Activated gamma-delta T cell treated with anti-CD3 and anti-CD28 coated beads, Interleukin-2, amount 50 U/mL, for 16 hours (primary cell): ENCODE results near the gene TGFBRAP1.
"Not testable (repeated sequence)": the region's sequence is repeated elsewhere in the genome, so short reads cannot be mapped to it uniquely, and the experiment has no call there.

Experiments
- DNase-seq: peaks from one replicate; pipeline ENCODE4 v3.0.0-alpha.2; 2020; ENCODE audit warnings: low read depth

TGFBRAP1 gene

GRCh38 chr2:105344704-105345345 is 15.3 kb upstream of the TGFBRAP1 start:
- DNase-seq, result no peak

GRCh38 chr2:105339414-105339813 is 9.9 kb upstream of the TGFBRAP1 start:
- no peak for DNase-seq

GRCh38 chr2:105338020-105338385 is 8.5 kb upstream of the TGFBRAP1 start:
- DNase-seq, result no peak

DNA sequence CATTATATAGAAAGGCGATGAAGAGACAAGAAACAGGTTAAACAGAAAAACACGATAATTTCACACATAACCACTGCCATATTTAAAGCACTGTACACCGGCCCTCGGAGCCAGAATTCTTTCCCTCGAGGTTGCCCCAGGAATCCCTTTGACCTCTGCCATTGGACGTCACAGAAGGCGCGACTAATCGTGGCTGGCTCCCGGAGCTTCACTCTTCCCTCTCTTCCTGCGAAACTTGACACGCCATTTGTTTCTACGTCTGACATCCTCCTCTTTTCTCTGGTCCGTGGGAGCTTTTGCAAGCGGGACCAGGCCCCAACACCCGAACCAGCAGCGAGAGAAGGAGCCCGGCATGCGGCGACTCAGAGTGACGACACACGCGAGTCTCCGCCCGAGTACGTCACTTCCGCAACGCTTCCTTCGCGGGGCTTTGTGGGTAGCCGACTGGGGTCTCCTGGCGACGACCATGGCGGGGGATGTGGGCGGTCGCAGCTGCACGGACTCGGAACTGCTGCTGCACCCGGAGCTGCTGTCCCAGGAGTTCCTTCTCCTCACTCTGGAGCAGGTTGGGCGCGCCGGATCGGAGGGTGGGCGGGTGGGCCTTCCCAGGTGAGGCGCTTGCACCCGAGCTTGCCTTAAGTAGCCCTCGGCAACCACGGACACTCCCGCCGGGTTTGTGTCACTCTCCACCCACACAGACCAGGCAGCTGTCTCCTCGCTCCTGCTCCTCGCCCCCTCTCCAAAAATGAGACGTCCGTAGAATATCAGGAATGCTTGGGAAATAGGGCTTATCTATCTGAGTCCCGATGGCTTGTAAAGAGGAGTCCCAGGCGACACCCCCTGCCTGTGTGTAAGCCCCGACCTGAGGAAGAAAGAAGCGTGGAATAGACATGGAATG is 7.8 kb upstream of the TGFBRAP1 start, which contains the start of gene C2orf49:
C2orf49 (plus strand) TSS at position 419 of the 898 bp plus-strand sequence; CDS start at position 467, 48 bp downstream.
- DNase-seq, result peak; percentile 82

DNA sequence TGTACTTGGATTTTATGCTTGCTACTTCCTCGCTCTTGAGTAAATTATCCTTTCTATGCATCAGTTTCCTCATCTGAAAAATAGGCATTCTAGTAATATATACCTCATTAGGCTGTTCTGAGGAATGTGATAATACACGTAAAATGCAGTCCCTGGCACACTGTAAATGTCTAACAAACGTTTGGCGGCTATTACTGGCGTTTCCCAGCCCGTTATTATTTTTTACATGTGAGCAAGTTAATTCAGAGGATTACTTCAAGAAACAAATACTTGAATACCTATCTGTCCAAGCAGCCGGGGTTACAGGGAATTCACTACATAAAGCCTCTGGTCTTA is 7.2 kb upstream of the TGFBRAP1 start:
- no peak for DNase-seq

- DNase-seq, result no peak
Measured at GRCh38 chr2:105335469-105335868, 5.9 kb upstream of the TGFBRAP1 start.

DNA sequence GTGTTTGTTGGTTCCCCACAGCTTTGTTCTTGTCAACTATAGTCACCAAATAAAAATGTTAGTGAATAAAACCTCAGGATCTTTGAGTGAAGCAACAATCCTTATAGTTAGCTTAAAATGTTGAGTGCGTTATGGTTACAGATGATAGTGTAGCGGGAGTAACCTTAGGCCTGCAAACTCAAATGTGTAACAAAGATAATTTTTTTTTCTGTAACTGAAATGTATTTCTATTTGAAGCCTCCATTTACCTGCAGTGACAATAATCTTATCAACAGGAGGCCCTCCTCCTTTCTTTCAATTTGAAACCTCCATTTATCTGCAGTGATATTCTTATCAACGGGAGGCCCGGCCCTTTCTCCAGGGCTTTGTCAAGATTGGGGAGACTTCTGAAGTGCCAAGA is 4.7 kb upstream of the TGFBRAP1 start:
- DNase-seq, result no peak

DNA sequence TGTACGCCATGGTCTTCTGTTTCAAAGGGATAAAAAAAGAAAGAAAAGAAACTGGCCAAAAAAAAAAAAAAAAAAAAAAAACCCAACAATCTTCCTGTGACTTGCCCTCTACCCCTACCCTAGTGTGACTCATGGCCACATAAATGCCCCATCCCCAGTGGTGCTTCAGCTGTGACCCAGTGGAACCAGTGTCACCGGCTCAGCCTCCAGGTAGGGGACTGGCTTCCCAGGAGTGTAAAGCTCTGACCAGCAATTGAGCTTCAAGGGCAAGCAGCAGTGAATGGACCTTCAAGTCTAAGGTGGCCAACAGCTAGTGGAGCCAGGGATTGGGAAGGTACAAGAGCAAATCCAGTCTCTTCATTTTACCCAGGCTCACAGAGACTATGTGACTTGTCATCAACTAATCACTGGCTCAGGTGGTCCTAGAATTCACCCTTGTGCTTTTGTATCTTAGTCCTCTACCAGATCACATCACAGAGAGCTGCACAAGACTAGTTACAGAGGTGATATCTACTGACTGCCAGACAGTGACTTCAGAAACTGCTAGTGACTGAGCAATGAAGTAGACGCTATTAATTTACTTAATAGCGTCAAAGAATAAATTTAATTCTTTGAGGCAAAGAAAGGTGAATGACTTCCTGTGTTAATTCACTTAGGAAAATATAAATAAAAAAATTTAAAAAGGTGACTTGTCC is 1.3 kb upstream of the TGFBRAP1 start:
- DNase-seq, result no peak

- DNase-seq, result peak; percentile 8
Measured at GRCh38 chr2:105329197-105329554, 359 bp downstream of the TGFBRAP1 start.

GRCh38 chr2:105328281-105329196 is 996 bp downstream of the TGFBRAP1 start:
- no peak for DNase-seq

- no peak for DNase-seq
Measured at GRCh38 chr2:105327690-105328089, 1.8 kb downstream of the TGFBRAP1 start.

GRCh38 chr2:105327271-105327670 is 2.3 kb downstream of the TGFBRAP1 start:
- DNase-seq, result not testable (repeated sequence)

GRCh38 chr2:105325389-105325963 is 4.1 kb downstream of the TGFBRAP1 start:
- no peak for DNase-seq

GRCh38 chr2:105324732-105325131 is 4.8 kb downstream of the TGFBRAP1 start:
- no peak for DNase-seq

DNA sequence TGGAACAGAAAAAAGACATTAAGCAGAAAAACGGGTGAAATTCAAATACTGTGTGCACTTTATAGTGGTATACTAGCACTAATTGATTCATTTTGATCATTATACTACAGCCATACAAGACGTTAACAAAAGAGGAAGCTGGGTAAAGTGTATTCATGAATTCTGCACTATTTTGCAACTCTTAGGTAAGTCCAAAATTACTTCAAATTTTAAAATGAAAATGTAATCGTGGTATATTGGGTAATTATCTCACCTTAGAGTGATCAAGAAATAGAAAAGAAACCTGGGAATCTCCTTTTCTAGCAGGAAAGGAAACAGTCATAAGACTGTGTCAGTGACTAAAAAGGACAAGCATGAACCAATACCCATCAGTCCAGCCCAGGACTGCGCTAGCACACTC is 5.4 kb downstream of the TGFBRAP1 start:
- no peak for DNase-seq

DNA sequence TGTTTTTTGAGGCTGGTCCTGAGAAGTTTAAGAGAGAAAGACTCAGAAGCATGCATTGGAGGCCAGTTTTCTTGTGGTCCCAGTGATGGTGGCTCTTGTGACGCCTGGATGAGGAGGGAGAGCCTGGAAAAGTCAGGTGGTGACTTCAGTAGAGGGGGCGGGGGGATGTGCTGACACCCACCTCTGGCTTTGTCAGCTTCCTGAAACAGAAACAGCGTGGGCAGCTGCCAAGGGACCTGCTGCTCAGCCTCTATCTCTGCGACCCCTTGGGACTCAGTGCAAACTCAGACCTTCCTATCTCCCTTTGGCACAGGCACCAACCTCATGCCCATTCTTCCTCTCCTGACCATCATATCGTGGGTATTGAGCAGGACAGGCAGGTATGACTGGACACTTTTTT is 6.4 kb downstream of the TGFBRAP1 start:
- no peak for DNase-seq

DNA sequence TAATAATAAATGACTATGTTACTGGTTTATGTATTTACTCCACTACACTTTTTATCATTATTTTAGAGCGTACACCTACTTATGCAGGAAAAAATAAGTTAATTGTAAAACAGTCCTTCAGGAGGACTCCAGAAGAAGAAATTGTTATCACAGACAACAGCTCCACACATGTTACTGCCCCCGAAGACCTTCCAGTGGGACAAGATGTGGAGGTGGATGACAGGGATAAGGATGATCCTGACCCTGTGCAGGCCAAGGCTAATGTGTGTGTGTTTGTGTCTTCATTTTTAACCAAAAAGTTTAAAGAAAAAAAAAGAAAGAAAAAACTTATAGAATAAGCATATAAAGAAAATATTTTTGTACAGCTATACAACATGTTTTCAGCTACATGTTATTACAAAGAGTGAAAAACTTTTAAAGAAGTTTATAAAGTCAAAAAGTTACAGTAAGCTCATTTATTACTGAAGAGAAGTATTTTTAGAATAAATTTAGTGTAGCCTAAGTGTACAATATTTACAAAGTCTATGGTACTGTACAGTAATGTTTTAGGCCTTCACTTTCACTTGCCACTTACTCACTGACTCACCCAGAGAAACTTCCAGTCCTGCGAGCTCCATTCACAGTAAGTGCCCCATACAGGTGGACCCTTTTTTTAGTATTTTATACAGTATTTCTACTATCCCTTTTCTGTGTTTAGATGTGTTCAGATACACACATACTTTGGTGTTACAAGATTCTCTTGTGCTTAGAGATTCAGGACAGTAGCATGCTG is 7.5 kb downstream of the TGFBRAP1 start:
- no peak for DNase-seq

GRCh38 chr2:105320651-105321215 is 8.8 kb downstream of the TGFBRAP1 start:
- DNase-seq, result no peak

DNA sequence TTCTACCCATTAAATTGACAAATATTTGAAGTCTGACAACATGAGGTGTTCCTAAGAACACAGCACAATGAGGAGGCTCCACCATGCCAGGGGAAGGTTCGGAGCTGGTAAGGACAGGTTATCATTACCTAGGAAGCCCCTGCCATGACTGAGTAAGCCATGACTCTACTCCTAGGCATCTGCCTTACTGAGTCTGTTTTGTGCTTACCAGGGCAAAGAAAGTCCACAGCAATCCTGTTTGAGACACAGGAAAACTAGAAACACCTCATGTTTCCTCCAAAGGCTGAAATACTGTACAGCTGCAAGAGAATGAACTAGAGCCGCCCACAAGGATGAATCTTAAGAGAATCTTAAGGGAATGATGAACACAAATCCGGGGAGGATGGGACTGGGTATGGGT is 11.6 kb downstream of the TGFBRAP1 start:
- no peak for DNase-seq

- no peak for DNase-seq
Measured at GRCh38 chr2:105315314-105315713, 14.2 kb downstream of the TGFBRAP1 start.
